Measurements from ENCODE around the gene BAG2. TPM values are rescaled to one million over a fixed set of nuclear protein-coding genes. Genes with fewer than 3 reads are reported as not detected.

BAG2 gene
- total and polyA plus RNA-seq, 2 of the 13 experiments (the other 11 are each of a cell fraction or from before 2014, with no cell fraction given) = 5.7 to 15.1 TPM

GRCh38 chr6:57172136-57173055, at the start of gene BAG2 (continued):
- TF ChIP-seq KLF16 (CRISPR knock-in tag; IDR thresholded peaks at IDR 0.05) (no peak; a peak in 1 of 4 replicates), ZNF841 (CRISPR knock-in tag; IDR thresholded peaks at IDR 0.05; ENCODE audit: borderline replicate concordance) (peak; percentile 74; the same call in 1 of the 2 replicates), HNF1A (IDR thresholded peaks at IDR 0.05; ENCODE audit: low read depth) (no peak), HNF1A (CRISPR knock-in tag; IDR thresholded peaks at IDR 0.05; ENCODE audit: borderline replicate concordance) (peak; percentile 65), ZNF34 (CRISPR knock-in tag; IDR thresholded peaks at IDR 0.05; ENCODE audit: borderline replicate concordance) (0 out of 2 replicates have a peak, but pooled peaks have one; percentile 55), ZBTB4 (CRISPR knock-in tag; IDR thresholded peaks at IDR 0.05; ENCODE audit: borderline replicate concordance) (peak; percentile 57; the same call in 1 of the 2 replicates), KAT7 (CRISPR knock-in tag; IDR thresholded peaks at IDR 0.05; ENCODE audit: borderline replicate concordance) (peak; percentile 71), TCF7 (IDR thresholded peaks at IDR 0.05; ENCODE audit: low read depth) (no peak), ZBTB7B (CRISPR knock-in tag; IDR thresholded peaks at IDR 0.05) (peak; percentile 76; the same call in 1 of the 2 replicates), ZNF225 (CRISPR knock-in tag; IDR thresholded peaks at IDR 0.05) (peak; percentile 86; the same call in 1 of the 2 replicates), HNRNPLL (IDR thresholded peaks at IDR 0.05; ENCODE audit: low read depth, low read length, poor library complexity, severe bottlenecking) (peak; percentile 93), ZNF644 (CRISPR knock-in tag; IDR thresholded peaks at IDR 0.05; ENCODE audit: low read depth) (no peak), HOXA7 (CRISPR knock-in tag; IDR thresholded peaks at IDR 0.05) (no peak), ZFP90 (CRISPR knock-in tag; IDR thresholded peaks at IDR 0.05; ENCODE audit: borderline replicate concordance) (peak; percentile 95), ZNF784 (CRISPR knock-in tag; IDR thresholded peaks at IDR 0.05; ENCODE audit: borderline replicate concordance) (peak; percentile 92), RAD21 (CRISPR knock-in tag; IDR thresholded peaks at IDR 0.05) (peak; percentile 73; the same call in 1 of the 2 replicates), ZNF101 (CRISPR knock-in tag; IDR thresholded peaks at IDR 0.05; ENCODE audit: borderline replicate concordance, low read depth) (no peak; the same call in 1 of the 2 replicates), TCF12 (IDR thresholded peaks at IDR 0.05) (no peak), TCF12 (CRISPR knock-in tag; IDR thresholded peaks at IDR 0.05) (peak; percentile 87), DPF2 (CRISPR knock-in tag; IDR thresholded peaks at IDR 0.05; ENCODE audit: borderline replicate concordance, low read depth) (no peak)

Measured in HepG2 (cell line).